ENCODE measurements around the gene PRPF8.
"Not testable (repeated sequence)": the region's sequence is repeated elsewhere in the genome, so short reads cannot be mapped to it uniquely, and the experiment has no call there.

Gene PRPF8

DNA sequence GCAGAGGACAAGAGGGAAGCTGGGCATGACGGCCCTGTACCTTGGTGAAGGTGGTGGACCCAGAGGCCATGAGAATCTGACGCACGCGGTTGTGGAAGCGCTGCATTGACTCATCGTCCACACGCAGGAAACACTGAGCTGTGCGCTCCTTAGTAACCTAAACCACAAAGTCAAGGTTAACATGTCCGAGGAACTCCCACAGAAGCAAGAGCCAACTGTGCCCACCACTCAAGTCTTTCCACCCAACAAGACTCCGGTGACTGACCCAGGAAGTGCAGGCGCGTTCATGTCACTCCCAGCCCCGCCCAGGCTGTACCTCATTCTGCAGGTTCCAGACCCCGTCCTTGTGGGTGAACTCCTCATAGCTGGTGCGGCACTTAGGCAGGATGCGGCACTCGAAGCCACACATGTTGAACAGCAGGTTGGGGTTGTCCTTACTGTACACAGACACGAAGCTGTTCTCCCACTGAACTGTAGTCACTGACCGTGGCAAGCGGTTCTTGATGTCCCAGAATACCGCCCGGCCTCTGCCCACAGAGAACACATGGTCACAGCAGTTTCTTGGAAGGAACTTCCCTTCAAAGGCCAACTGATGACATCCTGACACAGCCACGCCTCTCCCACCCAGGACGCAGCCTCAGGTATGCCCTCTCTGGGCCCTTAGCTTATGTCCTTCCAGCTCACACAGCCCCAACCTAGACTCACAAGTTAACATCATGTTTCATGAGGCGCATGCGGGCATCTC lies 11.5 kb downstream of the PRPF8 start:
- in situ Hi-C loops (cut with MboI; ENCODE audit: low sequenced_read_pairs, unreplicated experiment) = no loop called here
- TF ChIP-seq, protein P1, sequence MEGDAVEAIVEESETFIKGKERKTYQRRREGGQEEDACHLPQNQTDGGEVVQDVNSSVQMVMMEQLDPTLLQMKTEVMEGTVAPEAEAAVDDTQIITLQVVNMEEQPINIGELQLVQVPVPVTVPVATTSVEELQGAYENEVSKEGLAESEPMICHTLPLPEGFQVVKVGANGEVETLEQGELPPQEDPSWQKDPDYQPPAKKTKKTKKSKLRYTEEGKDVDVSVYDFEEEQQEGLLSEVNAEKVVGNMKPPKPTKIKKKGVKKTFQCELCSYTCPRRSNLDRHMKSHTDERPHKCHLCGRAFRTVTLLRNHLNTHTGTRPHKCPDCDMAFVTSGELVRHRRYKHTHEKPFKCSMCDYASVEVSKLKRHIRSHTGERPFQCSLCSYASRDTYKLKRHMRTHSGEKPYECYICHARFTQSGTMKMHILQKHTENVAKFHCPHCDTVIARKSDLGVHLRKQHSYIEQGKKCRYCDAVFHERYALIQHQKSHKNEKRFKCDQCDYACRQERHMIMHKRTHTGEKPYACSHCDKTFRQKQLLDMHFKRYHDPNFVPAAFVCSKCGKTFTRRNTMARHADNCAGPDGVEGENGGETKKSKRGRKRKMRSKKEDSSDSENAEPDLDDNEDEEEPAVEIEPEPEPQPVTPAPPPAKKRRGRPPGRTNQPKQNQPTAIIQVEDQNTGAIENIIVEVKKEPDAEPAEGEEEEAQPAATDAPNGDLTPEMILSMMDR (IDR thresholded peaks at IDR 0.05; ENCODE audit: borderline replicate concordance, control extremely low read depth, extremely low read depth, insufficient read depth, missing control alignments) = no peak
- no peak for DNase-seq (ENCODE audit: low spot score)

DNA sequence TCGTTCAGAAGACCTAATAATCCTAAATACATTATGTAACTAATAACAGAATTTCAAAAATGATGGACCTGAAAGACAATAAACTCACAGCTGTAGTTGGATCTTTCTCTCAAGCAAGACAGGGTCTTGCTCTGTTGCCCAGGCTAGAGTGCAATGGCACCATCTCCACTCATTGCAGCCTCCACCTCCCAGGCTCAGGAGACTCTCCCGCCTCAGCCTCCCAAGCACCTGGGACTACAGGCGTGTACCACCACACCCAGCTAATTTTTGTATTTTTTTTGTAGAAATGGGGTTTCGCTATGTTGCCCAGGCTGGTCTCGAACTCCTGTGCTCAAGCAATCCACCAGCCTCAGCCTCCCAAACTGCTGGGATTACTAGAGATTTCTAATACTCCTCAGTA lies 20.7 kb downstream of the PRPF8 start:
- DNase-seq (ENCODE audit: low spot score); in situ Hi-C loops (cut with MboI; ENCODE audit: low sequenced_read_pairs, unreplicated experiment): not testable (repeated sequence)

DNA sequence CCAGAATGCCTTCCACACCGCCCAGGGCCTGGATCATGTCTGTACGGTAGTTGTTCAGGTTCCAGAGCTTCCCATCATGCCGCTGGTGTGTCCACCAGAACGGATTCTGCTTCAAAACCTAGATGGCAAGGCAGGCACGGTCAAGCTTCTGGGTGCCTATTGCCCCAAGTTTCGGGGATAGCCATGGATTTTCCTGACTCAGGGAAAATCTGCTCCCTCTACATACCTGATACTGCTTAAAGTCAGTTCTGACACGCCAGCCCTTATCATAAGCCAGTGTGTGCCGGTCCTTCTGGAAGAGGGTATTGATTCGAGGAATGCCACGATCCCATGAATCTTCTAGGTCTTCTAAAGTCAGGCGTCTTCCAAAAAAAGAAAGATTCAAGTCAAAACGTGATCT lies 23.6 kb downstream of the PRPF8 start:
- no peak for DNase-seq (ENCODE audit: low spot score)
- TF ChIP-seq, protein P1 (IDR thresholded peaks at IDR 0.05; ENCODE audit: borderline replicate concordance, control extremely low read depth, extremely low read depth, insufficient read depth, missing control alignments) = no peak
- in situ Hi-C loops (cut with MboI; ENCODE audit: low sequenced_read_pairs, unreplicated experiment) = no loop called here

DNA sequence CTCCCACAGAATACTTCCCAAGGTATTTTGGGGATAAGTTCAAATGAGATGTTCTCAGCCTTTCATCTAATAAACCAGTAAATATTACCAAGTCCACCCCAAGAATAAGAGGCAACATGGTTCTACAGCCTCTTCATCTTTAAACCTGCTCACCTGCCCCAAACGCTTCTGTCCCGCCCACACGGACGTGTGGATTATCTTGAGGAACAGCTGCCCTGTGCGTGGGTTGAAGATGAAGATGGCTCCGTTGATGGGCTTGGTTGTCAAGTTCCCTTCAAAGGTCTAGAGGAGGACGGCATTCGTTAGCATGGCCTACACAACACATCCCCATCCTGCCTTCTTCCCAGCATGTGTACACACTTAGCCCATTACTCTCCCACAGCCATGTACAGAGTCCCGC lies 26.6 kb downstream of the PRPF8 start:
- TF ChIP-seq, protein P1 (IDR thresholded peaks at IDR 0.05; ENCODE audit: borderline replicate concordance, control extremely low read depth, extremely low read depth, insufficient read depth, missing control alignments) = no peak
- in situ Hi-C loops (cut with MboI; ENCODE audit: low sequenced_read_pairs, unreplicated experiment) = no loop called here
- DNase-seq (ENCODE audit: low spot score) = no peak

DNA sequence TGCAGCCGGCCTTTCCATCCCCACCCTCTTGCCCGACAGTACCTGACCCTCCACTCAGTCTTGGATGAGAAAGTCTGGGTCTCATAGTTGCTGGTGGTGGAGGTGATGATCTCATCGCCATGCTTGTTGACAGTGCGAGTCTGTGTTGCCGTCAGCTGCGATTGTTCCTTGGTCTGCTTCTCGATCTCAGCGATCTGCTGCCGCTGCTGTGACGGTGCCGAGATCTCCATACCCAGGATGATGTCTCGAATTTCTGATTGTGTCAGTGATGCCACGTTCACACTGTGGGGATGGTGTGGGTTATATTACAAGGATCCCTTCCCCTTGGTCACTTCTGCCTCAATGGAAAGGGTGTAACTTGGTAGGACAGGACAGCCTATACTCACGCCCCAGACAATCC lies 30.9 kb downstream of the PRPF8 start:
- in situ Hi-C loops (cut with MboI; ENCODE audit: low sequenced_read_pairs, unreplicated experiment) = no loop called here
- no peak for DNase-seq (ENCODE audit: low spot score)
- TF ChIP-seq, protein P1 (IDR thresholded peaks at IDR 0.05; ENCODE audit: borderline replicate concordance, control extremely low read depth, extremely low read depth, insufficient read depth, missing control alignments) = no peak

DNA sequence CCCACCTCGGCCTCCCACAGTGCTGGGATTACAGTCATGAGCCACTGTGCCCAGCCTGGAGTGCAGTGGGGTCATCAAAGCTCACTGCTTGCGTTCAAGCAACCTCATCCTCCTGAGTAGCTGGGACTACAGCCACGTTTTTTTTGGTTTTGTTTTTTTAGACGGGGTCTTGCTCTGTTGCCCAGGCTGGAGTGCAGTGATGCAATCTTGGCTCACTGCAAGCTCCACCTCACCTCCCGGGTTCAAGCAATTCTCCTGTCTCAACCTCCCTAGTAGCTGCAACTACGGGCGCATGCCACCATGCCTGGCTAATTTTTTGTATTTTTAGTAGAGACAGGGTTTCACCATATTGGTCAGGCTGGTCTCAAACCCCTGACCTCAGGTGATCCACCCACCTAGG lies 31.9 kb downstream of the PRPF8 start:
- in situ Hi-C loops (cut with MboI; ENCODE audit: low sequenced_read_pairs, unreplicated experiment); DNase-seq (ENCODE audit: low spot score): not testable (repeated sequence)

DNA sequence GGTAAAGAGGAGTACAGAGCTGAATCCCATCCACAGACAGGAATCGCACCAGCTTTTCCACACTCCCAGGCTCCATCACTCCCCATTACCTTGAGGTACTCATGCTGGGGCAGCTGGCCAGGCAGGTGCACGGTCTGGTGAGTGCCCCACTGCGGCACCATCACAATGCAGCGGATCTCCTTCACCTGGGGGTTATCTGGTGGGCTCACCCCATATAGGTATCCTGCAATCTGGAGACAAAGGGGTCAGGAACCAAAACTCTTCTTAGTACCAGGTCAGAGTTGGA lies 33.2 kb downstream of the PRPF8 start:
- TF ChIP-seq, protein P1 (IDR thresholded peaks at IDR 0.05; ENCODE audit: borderline replicate concordance, control extremely low read depth, extremely low read depth, insufficient read depth, missing control alignments) = no peak
- in situ Hi-C loops (cut with MboI; ENCODE audit: low sequenced_read_pairs, unreplicated experiment) = no loop called here
- DNase-seq (ENCODE audit: low spot score) = no peak
